Left ventricle myocardium inferior (tissue), 1 donor: ENCODE results near the gene EPN2. TPM values are rescaled to one million over a fixed set of nuclear protein-coding genes. Genes with fewer than 3 reads are reported as not detected.
A peak's percentile ranks its signal among the peaks of the same experiment; 100 is the strongest.
"Not testable (repeated sequence)": the region's sequence is repeated elsewhere in the genome, so short reads cannot be mapped to it uniquely, and the experiment has no call there.

Experiments used
- DNase-seq: peaks from one replicate; pipeline ENCODE4 v3.0.0-alpha.2; 2020
- H3K27ac ChIP-seq: fragments of 200-600 bp; replicated peaks from 2 replicates; pipeline ENCODE4 v1.8.0; 2021
- H3K27me3 ChIP-seq: fragments of 200-600 bp; 2 replicates; pipeline ENCODE4 v1.8.0; 2021; ENCODE audit warnings: low read depth
- H3K36me3 ChIP-seq: fragments of 200-600 bp; 2 replicates; pipeline ENCODE4 v1.8.0; 2021
- H3K4me1 ChIP-seq: fragments of 200-600 bp; 2 replicates; pipeline ENCODE4 v1.8.0; 2021
- H3K4me3 ChIP-seq: fragments of 200-600 bp; 2 replicates; pipeline ENCODE4 v1.8.0; 2021; ENCODE audit warnings: mild to moderate bottlenecking, moderate library complexity
- H3K9me3 ChIP-seq: fragments of 200-600 bp; replicated peaks from 2 replicates; pipeline ENCODE4 v1.8.0; 2021
- intact Hi-C: fragments of 100-400 bp; cut with micrococcal nuclease; formaldehyde crosslinking; loops from one replicate; pipeline ENCODE4 v1.11.0; 2022
- total RNA-seq: library from RNA; stranded (reverse); fragmentation: NEBNext Ultra II Directional; extraction: Animal tissue kit (Norgen Biotek cat#: 25700); gene quantifications from one replicate; pipeline ENCODE4 v1.2.1, GENCODE V29; 2021
- TF ChIP-seq, protein P1 (sequence below): fragments of 200-600 bp; IDR thresholded peaks from 2 replicates; pipeline ENCODE4 v1.8.0; 2021; ENCODE audit warnings: antibody characterized with exemption, mild to moderate bottlenecking, borderline replicate concordance
- donor health status: DM: no; HTN: yes; CAD: no; lungs with severe emphysema.

EPN2 gene
- total RNA-seq, 1 donor from 2014 or later = 71.7 TPM

DNA sequence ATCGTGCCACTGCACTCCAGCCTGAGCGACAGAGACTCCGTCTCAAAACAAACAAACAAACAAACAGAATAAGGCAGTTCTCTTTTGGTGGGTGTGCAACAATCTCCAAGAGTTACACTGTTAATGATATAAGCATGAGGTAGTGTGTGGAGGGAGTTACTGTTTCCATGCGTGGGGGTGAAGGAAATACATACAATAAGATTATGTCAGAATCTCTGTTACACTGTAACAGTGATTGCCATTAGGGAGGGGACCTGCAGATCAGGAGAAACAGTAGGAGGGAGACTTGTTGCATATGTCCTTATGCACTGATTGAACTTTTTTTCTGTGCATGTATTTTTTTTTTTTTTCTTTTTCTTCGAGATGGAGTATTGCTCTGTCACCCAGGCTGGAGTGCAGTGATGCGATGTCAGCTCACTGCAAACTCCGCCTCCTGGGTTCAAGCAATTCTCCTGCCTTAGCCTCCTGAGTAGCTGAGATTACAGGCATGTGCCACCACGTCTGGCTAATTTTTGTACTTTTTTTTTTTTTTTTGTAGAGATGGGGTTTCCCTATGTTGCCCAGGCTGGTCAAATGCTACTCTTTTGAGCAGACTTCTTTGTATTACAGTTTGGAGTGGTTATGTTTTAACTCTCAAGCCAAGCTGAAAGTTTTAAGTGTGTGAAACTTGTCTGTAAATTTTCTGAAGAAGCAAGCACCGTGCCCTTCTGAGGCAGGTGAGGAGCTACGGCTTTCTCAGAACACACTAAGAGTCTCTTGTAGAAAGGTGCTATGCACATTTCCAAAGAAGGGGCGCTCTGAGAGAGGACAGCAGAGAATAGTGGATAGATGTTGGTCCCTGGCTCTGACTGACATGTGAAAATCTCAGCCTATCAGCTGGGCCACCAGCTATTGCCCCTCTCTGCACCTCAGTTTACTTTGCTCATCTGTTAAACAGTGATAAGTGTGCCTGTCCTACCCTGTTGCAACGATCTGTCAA, 10.3 kb upstream of the EPN2 start:
- DNase-seq, H3K9me3 ChIP-seq, intact Hi-C loops, H3K4me1 ChIP-seq, H3K4me3 ChIP-seq, H3K36me3 ChIP-seq, H3K27ac ChIP-seq, H3K27me3 ChIP-seq: not testable (repeated sequence)

GRCh38 chr17:19234676-19235075, 2.5 kb upstream of the EPN2 start:
- H3K4me3 ChIP-seq, DNase-seq, H3K27me3 ChIP-seq, H3K9me3 ChIP-seq, H3K36me3 ChIP-seq, intact Hi-C loops, H3K27ac ChIP-seq: not testable (repeated sequence)
- peaks cover 23% of the 10 kb centered on the region for H3K4me1 ChIP-seq

DNA sequence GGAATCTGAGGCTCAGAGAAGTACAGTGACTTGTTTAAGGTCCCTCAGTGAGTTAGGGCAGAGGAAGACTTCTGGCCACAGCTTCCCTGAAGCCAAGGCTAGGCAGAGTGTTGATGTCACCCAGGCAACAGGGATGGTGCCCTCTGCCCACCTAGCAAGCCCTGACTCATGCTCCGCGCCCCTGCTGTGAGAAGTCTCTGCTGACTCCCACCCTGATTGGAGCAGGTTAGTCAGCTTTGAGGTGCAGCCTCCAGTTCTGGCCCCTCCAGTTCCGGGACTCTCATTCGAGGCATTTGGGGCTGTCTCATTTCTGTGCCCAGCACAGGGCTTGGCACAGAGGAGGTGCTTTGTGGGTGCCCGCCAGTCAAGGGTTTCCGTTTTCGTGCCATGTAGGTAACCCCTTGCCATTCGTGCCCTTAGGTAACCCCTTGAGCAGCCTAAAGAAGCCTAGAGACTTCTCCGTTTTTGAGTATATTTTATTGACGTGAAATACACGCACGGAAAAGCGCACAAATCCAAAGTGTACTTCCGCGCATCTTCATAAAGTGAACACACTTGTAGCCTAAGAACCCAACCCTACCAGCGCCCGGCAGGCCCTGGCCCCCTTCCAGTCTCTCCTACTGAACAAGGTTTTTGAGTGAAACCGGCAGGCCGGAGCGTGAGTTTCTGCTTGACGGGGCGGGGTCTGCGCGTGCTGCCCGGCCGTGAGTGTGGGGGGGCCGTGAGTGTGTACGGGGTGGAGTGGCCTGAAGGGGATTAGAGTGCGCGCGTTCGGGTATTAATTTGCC, 621 bp upstream of the EPN2 start:
- H3K4me3 ChIP-seq, H3K9me3 ChIP-seq, DNase-seq, H3K27me3 ChIP-seq, intact Hi-C loops, H3K27ac ChIP-seq, H3K36me3 ChIP-seq: not testable (repeated sequence)
- peaks cover 41% of the 10 kb centered on the region for H3K4me1 ChIP-seq

GRCh38 chr17:19237389-19238166, 412 bp downstream of the EPN2 start:
- intact Hi-C loops = no loop called here
- peak overlapping the region; percentile 97 for H3K27ac ChIP-seq
- H3K9me3 ChIP-seq = no peaks in the 10 kb centered on the region
- H3K36me3 ChIP-seq = no peaks in the 10 kb centered on the region
- TF ChIP-seq, protein P1, sequence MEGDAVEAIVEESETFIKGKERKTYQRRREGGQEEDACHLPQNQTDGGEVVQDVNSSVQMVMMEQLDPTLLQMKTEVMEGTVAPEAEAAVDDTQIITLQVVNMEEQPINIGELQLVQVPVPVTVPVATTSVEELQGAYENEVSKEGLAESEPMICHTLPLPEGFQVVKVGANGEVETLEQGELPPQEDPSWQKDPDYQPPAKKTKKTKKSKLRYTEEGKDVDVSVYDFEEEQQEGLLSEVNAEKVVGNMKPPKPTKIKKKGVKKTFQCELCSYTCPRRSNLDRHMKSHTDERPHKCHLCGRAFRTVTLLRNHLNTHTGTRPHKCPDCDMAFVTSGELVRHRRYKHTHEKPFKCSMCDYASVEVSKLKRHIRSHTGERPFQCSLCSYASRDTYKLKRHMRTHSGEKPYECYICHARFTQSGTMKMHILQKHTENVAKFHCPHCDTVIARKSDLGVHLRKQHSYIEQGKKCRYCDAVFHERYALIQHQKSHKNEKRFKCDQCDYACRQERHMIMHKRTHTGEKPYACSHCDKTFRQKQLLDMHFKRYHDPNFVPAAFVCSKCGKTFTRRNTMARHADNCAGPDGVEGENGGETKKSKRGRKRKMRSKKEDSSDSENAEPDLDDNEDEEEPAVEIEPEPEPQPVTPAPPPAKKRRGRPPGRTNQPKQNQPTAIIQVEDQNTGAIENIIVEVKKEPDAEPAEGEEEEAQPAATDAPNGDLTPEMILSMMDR = peak; percentile 53
- peaks cover 51% of the 10 kb centered on the region for H3K4me1 ChIP-seq
- H3K4me3 ChIP-seq = peak overlapping the region; percentile 100
- H3K27me3 ChIP-seq = no peaks in the 10 kb centered on the region
- DNase-seq = peak; percentile 37

GRCh38 chr17:19238167-19238505, 970 bp downstream of the EPN2 start:
- H3K36me3 ChIP-seq = no peaks in the 10 kb centered on the region
- peak; percentile 33 for DNase-seq
- no peaks in the 10 kb centered on the region for H3K27me3 ChIP-seq
- no peaks in the 10 kb centered on the region for H3K9me3 ChIP-seq
- peak overlapping the region; percentile 97 for H3K27ac ChIP-seq
- intact Hi-C loops = no loop called here
- H3K4me3 ChIP-seq = peak overlapping the region; percentile 100
- TF ChIP-seq, protein P1 = no peak
- peaks cover 57% of the 10 kb centered on the region for H3K4me1 ChIP-seq

GRCh38 chr17:19239544-19239943, 2.4 kb downstream of the EPN2 start:
- H3K4me1 ChIP-seq = peaks cover 71% of the 10 kb centered on the region
- H3K27ac ChIP-seq = peak overlapping the region; percentile 97
- no peaks in the 10 kb centered on the region for H3K36me3 ChIP-seq
- peak overlapping the region; percentile 100 for H3K4me3 ChIP-seq
- TF ChIP-seq, protein P1 = no peak
- intact Hi-C loops = no loop called here
- H3K9me3 ChIP-seq = no peaks in the 10 kb centered on the region
- H3K27me3 ChIP-seq = no peaks in the 10 kb centered on the region
- no peak for DNase-seq
